AG09319 (cell line): ENCODE results near the gene CDS2.

Experiments used
- DNase-seq: peaks from one replicate; pipeline ENCODE4 v3.0.0-alpha.2; 2010; ENCODE audit warnings: low read depth; ENCODE audit errors: extremely low read depth
- TF ChIP-seq, protein P1 (sequence below): IDR thresholded peaks from 2 replicates; pipeline ENCODE4 v1.5.1; 2011; ENCODE audit warnings: low read depth, mild to moderate bottlenecking, inconsistent platforms, low read length, moderate library complexity

CDS2 gene

GRCh38 chr20:5146099-5146668 is 19.4 kb downstream of the CDS2 start:
- no peak for DNase-seq
- TF ChIP-seq, protein P1, sequence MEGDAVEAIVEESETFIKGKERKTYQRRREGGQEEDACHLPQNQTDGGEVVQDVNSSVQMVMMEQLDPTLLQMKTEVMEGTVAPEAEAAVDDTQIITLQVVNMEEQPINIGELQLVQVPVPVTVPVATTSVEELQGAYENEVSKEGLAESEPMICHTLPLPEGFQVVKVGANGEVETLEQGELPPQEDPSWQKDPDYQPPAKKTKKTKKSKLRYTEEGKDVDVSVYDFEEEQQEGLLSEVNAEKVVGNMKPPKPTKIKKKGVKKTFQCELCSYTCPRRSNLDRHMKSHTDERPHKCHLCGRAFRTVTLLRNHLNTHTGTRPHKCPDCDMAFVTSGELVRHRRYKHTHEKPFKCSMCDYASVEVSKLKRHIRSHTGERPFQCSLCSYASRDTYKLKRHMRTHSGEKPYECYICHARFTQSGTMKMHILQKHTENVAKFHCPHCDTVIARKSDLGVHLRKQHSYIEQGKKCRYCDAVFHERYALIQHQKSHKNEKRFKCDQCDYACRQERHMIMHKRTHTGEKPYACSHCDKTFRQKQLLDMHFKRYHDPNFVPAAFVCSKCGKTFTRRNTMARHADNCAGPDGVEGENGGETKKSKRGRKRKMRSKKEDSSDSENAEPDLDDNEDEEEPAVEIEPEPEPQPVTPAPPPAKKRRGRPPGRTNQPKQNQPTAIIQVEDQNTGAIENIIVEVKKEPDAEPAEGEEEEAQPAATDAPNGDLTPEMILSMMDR = no peak

DNA sequence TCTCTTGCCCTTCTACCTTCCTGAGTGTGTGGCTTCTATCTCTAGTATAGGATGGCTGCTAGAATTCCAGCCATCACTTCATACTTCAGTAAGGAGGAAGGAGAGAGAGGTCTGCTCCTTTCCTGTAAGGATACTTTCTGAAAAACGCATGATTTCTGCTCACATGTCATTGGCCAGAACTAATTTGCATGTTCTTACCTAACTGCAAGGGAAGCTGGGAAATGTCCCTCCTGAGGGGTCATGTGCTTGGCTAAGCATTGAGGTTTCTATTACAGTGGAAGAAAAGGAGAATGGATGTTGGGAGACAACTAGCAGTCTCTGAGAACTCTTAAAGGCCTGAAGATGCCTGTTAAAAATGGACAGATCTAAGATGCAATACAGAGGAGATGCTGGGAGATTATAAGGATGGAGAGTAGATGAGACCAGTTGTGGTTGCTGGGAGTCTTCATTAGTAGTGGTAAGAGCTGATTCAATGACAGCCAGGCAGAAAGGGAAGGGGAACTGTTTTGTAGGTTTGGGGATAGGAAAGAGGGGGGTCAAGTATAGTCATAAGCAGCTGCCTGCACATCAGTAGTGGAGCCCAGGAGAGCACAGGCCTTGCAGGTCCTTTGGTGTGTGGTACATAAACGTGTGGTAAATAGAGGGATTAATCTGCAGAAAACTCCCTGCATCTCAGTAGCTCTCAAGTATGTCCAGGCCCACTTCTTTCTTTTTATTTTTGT is 20.2 kb downstream of the CDS2 start:
- TF ChIP-seq, protein P1 = no peak
- DNase-seq = no peak

DNA sequence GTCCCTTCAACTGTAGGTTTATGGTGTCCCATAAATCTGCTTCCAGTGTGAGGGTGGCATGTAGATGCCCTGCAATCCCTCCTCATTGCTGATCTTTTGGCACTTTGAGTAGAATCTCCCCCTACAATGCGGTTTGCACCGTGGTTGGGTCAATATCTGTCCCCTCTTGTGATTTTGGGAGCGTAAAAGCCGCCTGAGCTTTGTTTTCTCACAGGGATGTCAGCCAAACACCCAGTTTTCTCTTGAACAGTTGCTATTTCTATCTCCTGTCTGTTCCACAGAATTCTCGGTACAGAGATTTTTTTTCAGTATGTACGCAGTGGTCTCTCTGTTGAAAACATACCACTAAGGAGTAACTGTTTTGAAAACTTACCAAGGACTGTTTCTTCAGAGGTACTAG is 21.8 kb downstream of the CDS2 start:
- DNase-seq = no peak
- TF ChIP-seq, protein P1 = no peak

GRCh38 chr20:5149892-5150225 is 23.1 kb downstream of the CDS2 start:
- TF ChIP-seq, protein P1 = no peak
- no peak for DNase-seq

- no peak for DNase-seq
- TF ChIP-seq, protein P1 = no peak
Measured at GRCh38 chr20:5150226-5151076, 23.6 kb downstream of the CDS2 start.

DNA sequence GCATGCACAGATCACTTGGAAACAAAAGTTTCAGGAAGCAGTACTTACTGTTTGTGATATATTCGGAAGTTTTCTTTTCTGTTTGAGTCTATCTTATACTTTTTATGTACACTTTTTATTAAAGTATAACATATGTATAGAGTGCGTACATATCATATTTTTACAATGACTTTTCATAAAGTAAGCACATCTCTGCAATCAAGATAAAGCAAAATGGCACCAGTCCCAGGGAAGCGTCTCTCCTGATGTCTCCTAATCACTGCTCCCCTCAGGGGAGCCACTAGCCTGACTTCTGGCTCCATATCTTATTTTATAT is 26.3 kb downstream of the CDS2 start:
- no peak for DNase-seq
- TF ChIP-seq, protein P1 = no peak
